ENCODE data around the gene G3BP1.
"Not testable (repeated sequence)": the region's sequence is repeated elsewhere in the genome, so short reads cannot be mapped to it uniquely, and the experiment has no call there.

The G3BP1 gene

DNA sequence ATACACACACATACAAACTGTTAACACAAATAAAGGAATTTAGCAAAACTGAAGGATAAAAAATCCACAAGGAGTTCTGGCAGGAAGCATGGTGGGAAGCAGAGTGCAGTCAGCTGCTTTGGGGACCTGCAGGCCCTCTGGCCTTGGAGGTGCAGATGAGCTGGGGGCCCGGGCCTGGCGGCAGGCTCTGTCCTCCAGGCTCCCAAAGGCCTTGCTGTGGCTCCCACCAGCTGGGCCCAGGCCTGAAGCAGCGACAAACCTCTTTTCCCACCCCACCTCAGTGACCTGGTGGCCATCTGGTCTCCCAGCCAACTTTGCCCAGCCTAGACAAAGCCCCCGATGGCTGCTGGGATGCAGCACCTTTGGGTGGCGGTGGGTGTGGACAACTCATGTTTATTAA is 85.1 kb downstream of the G3BP1 start:
- H3K4me3 ChIP-seq (ENCODE audit: low read depth, low read length), result no peak overlapping the region
- H3K27me3 ChIP-seq (replicated peaks), result no peaks in the 10 kb centered on the region
- DNase-seq, result no peak
- H3K27ac ChIP-seq, result no peak overlapping the region
- in situ Hi-C loops (cut with HindIII; ENCODE audit: low pct_ligation_motif_present, low sequenced_read_pairs), result no loop called here
- no peaks in the 10 kb centered on the region for H3K36me3 ChIP-seq (replicated peaks)
- TF ChIP-seq, protein P1, sequence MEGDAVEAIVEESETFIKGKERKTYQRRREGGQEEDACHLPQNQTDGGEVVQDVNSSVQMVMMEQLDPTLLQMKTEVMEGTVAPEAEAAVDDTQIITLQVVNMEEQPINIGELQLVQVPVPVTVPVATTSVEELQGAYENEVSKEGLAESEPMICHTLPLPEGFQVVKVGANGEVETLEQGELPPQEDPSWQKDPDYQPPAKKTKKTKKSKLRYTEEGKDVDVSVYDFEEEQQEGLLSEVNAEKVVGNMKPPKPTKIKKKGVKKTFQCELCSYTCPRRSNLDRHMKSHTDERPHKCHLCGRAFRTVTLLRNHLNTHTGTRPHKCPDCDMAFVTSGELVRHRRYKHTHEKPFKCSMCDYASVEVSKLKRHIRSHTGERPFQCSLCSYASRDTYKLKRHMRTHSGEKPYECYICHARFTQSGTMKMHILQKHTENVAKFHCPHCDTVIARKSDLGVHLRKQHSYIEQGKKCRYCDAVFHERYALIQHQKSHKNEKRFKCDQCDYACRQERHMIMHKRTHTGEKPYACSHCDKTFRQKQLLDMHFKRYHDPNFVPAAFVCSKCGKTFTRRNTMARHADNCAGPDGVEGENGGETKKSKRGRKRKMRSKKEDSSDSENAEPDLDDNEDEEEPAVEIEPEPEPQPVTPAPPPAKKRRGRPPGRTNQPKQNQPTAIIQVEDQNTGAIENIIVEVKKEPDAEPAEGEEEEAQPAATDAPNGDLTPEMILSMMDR (IDR thresholded peaks at IDR 0.05; ENCODE audit: low read depth, low read length, missing control alignments), result no peak

DNA sequence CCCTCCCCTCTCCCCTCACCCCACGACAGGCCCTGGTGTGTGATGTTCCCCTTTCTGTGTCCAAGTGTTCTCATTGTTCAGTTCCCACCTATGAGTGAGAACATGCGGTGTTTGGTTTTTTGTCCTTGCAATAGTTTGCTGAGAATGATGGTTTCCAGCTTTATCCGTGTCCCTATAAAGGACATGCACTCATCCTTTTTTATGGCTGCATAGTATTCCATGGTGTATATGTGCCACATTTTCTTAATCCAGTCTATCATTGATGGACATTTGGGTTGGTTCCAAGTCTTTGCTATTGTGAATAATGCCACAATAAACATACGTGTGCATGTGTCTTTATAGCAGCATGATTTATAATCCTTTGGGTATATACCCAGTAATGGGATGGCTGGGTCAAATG is 89.1 kb downstream of the G3BP1 start:
- H3K27me3 ChIP-seq (replicated peaks); H3K4me3 ChIP-seq (ENCODE audit: low read depth, low read length); DNase-seq; in situ Hi-C loops (cut with HindIII; ENCODE audit: low pct_ligation_motif_present, low sequenced_read_pairs); H3K27ac ChIP-seq; H3K36me3 ChIP-seq (replicated peaks): not testable (repeated sequence)

Measured in brain microvascular endothelial cell (primary cell).